NCI-H446 treated with DMSO at 0.1 percent for 48 hours (cell line): Measurements from ENCODE around the gene SEPTIN7.
"Not testable (repeated sequence)": the region's sequence is repeated elsewhere in the genome, so short reads cannot be mapped to it uniquely, and the experiment has no call there.

Experiments
- DNase-seq: peaks from one replicate; lab custom pipeline; 2025; lab: John Stamatoyannopoulos, UW

The SEPTIN7 gene

DNA sequence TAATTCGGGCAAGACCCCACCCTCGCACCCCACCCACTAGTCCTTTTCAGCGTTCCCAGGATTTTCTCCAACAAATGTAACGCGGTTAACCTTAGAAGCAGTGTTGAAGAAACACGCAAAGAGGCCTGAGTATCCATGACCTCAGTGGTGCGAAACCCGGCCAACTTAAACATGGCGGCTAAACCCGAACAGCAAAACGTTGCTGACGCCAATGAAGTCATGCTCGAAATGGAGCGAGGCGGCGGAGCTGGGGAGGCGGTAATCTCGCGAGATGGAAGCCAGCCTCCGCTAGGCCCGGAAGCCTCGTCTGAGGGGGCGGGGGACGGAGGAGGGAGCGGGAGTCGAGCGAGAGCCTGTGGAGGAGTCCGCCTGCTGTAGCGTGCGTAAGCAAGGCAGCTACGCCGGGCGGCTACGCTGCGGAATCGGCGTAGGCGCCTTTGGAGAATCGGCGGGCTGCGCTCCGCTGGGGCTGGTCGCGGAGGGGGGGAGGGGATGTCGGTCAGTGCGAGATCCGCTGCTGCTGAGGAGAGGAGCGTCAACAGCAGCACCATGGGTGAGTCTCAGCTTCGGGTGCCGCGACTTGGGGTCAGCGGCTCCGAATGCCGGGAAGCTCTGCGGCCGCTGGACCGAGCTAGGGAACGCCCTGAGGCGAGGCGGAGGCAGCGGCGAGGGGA is at the start of gene SEPTIN7:
Gene SEPTIN7 (plus strand): TSS at position 340 of the 674 bp plus-strand sequence. CDS start 153 bp downstream, at position 493.
- DNase-seq = peak; percentile 98

- DNase-seq = no peak
Observed at GRCh38 chr7:35752742-35753141, 48.1 kb upstream of the SEPTIN7 start.

DNA sequence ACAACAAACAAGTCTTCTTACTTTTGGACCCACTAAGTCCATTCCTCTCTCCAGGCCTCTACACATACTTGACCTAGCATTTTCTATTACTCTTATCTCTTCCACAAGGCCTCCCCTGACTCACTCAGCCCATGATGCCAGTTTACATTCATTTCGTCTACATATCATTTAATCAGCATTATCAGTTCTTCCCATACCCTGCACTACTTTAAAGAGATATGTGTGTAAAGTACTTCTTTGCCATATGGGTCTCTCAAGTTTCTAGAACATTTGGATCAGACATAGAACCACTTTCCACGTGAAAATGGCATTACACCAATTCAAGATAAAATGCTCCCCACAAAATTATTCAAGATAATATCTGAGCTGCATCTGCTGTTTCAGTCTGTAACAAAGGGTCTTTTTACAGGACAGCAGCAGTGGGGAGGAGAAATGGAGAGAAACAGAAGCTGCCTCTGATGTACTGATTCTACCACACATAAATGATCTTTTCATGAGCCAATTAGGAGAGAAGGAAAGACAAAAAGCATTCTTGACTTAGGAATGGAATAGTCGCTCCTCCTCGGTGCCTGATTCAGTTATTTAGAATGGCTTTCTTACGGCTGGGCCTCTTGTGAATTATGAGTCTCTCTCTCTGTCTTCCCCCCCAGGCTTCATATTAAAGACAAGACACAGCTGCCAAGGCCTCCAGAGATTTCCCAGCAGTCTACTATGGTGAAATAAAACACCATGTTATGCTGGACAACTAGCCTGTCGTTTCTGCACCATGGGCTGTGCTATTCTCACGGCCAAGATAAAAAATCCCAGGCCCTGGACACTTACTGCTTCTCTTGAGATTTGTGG is 46.9 kb upstream of the SEPTIN7 start:
- no peak for DNase-seq

DNA sequence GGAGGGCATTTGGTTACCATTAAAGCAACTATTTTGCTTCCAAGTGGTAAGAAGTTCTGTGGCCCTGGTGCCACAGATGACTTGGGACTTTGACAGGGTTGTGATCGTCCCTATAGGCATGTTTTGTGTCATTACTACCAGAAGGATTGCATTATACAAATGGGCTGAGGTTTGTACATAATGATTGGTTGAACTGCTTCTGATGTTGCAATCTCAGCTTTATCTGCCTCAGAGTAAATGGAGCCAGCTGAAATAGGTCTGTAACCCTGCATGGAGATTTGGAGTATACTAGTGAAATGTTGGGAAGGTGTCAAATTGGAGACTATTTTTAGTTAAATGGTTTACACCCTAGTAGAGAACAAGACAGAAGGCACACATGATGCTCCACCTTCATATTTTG is 46.1 kb upstream of the SEPTIN7 start:
- no peak for DNase-seq

DNA sequence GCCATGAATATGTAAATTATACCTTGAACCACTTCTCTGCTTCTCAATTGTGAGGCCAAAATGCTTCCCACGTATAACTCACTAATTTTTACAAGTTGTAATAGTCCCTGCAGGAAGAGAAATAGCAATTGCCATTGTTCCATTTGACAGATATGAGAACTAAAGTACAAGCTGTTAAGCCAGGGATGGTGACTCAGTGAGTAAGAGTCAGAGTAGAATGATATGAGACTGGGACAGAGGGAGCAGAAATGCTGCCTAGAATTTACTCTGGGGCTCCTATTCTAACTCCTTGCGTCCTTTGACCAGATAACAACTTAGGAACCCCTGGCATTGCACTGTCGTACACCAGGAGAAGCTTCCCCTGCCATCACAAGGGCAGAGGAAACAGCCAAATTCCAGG is 45.1 kb upstream of the SEPTIN7 start:
- no peak for DNase-seq

DNA sequence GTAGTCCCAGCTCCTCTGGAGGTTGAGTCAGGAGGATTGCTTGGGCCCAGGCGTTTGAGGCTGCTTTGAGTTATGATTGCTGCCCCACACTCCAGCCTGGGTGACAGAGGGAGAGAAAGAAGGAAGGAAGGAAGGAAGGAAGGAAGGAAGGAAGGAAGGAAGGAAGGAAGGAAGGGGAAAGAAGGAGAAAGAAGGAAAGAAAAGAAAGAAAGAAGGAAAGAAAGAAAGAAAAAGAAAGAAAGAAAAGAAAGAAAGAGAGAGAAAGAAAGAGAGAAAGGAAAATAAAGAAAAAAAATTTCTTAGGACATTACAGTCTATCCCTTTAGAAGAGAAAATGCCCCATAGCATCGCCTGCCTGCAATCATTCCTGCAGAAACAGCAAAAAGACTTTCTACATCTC is 44.4 kb upstream of the SEPTIN7 start:
- DNase-seq = not testable (repeated sequence)

- no peak for DNase-seq
Observed at GRCh38 chr7:35757574-35757973, 43.3 kb upstream of the SEPTIN7 start.

- DNase-seq = no peak
Observed at GRCh38 chr7:35758421-35758820, 42.4 kb upstream of the SEPTIN7 start.

GRCh38 chr7:35760143-35760745 is 40.6 kb upstream of the SEPTIN7 start:
- DNase-seq = no peak

GRCh38 chr7:35761871-35762677 is 38.8 kb upstream of the SEPTIN7 start:
- DNase-seq = no peak

- DNase-seq = no peak
Observed at GRCh38 chr7:35762781-35763180, 38.1 kb upstream of the SEPTIN7 start.

GRCh38 chr7:35768346-35768745 is 32.5 kb upstream of the SEPTIN7 start:
- DNase-seq = peak; percentile 30

DNA sequence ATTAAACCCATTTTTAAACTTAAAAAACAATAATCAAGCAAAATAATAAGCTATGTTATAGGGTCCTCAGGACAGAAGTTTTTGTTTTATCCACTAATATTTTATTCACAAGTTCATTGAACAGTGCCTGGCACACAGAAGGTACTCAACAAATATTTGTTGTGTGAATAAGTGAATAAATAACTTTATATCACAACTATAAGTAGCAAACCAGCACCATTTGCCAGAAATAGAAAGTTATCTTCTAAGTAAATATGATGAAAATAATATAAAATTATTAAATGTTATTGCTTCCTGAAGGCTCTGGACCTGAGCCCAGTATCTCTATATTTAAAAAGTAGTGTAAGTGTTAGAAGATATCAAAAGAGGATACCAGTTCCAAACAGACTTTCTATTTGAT is 29.1 kb upstream of the SEPTIN7 start:
- DNase-seq = no peak

- DNase-seq = no peak
Observed at GRCh38 chr7:35773994-35774393, 26.9 kb upstream of the SEPTIN7 start.

DNA sequence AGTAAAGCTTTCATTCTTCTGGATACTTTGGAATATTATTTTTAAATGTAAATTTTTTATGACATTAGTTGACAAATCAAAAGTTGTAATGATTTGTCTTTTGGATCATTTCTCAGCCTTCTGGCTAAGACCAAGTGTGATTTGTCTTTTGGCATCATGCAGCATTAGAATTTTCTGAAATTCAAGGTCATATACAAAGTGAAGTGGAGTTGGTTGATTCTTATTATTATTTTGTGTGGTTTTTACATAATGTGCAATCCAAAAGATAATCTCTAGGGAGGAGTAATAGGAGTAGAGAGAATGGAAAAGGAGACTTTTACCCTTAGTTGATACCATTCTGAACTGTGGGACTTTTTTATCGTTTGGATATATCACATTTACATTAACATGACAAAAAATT is 24.2 kb upstream of the SEPTIN7 start:
- no peak for DNase-seq

- no peak for DNase-seq
Observed at GRCh38 chr7:35777121-35777520, 23.7 kb upstream of the SEPTIN7 start.

DNA sequence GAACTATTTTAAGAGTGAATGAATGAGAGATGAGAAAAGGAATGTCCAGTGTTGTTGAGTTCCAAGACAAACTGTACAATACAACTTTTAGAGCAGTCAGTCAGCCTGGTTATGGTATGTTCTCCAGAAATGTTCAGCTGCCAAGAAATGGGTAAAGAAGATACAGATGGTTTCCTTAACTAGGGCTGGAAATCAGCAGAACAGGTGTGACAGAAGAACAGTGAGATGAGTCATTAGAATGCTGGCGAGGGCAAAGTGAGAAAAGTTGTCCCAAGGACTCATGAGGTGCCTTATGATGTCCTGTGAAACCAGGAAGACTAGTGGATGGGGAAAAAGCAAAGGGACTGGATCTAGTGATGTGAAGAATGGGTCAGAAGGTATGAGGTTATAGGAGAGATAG is 20.8 kb upstream of the SEPTIN7 start:
- DNase-seq = no peak

DNA sequence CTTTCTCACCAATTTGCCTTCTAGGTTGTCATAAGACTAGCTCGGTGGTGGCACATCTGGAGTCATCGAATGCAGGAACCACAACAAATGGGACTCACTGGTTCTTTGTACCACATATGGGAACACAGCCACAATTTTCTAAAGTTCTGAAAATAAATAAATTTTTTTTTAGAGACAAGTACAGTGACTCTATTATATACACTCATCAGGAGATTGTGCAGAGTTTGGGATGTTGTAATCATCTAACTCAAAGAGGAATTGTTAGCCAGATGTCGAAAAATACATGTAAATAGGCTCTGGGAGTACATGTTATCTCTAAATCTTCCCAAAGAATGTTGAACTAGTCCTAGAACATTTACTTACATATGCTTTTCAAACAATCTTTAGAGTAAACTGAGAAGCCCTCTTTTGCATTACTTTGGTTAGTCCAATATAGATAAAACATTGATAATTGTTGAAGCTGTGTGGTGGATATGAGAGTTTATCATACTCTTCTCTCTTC is 19.6 kb upstream of the SEPTIN7 start:
- DNase-seq = no peak

DNA sequence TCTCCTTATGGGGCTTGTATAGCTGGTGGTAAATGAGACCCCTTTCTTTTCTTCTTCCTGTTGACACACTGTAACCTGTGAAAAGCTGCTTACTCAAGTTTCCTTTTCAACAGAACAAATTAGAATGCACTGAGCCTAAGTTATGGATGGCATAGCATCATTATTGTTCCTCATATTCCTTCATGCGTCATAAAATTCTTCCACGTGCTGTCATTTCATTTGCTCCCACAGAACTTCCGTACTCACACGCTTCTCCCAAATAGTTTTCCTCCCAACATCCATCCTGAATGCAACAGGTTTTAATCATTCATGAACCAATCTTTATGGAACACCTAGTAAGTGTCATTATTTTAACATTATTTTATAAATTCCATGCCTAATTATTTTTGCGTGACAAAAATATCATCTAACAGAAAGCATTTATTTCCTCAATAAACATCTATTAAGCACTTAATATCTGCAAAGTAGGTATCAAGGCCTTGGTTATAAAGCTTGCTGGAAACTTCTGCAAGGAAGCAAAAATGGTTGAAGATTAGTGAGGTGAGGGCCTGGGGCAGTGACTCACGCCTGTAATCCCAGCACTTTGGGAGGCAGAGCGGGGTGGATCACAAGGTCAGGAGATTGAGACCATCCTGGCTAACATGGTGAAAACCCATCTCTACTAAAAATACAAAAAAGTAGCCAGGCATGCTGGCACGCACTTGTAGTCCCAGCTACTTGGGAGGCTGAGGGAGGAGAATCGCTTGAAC is 18.9 kb upstream of the SEPTIN7 start:
- no peak for DNase-seq

DNA sequence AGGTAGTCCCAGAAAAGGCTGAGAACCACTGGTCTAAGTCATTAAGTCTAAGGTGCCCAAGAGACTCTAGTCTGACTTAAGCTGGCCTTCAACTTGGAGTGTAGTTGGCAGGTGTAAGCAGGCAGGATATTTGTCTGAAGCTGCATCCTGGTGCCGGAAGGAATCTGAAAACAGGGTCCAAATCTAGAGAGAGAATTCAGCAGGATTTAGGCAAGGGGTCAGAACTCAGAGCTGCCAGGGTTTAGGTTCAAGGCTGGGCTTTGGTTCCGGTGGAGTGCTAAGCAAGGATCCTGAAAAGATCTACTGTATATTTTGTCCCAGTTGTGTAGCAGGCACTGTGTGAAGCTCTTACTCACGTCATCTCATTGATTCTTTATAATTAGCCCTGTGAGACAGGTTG is 16.5 kb upstream of the SEPTIN7 start:
- DNase-seq = no peak

DNA sequence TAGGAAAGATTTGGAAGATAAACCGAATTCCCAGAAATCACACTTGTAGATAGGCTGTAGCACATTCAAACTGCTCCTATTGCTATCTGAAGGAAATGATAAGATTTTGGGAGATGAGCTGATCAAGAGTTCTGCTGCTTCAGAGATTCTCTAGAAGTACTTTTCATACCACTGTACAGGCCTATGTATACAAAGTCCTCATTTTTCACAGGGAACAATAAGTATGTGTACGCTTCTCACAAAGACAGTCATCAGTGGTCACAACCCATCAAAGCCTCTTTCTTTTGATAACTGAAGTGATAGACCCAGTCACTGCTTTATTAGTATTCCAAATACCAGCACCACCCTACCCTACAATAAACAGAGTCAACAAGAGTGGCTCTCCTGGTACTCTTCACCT is 15.6 kb upstream of the SEPTIN7 start:
- no peak for DNase-seq
